Rectal smooth muscle tissue (tissue), 1 donor: ENCODE results near the gene IFT52.
A peak's percentile ranks its signal among the peaks of the same experiment; 100 is the strongest.
"Not testable (repeated sequence)": the region's sequence is repeated elsewhere in the genome, so short reads cannot be mapped to it uniquely, and the experiment has no call there.

Source experiments
- H3K27ac ChIP-seq: one replicate; pipeline ENCODE4 v1.7.0; 2013; ENCODE audit warnings: low read depth, low read length, inconsistent platforms
- H3K27me3 ChIP-seq: one replicate; pipeline ENCODE4 v1.7.0; 2013; ENCODE audit warnings: low read length; ENCODE audit not compliant: control insufficient read depth, insufficient read depth
- H3K36me3 ChIP-seq: one replicate; pipeline ENCODE4 v1.7.0; 2013; ENCODE audit warnings: low read length; ENCODE audit not compliant: control insufficient read depth, insufficient read depth
- H3K4me1 ChIP-seq: one replicate; pipeline ENCODE4 v1.7.0; 2013; ENCODE audit warnings: low read length; ENCODE audit not compliant: control insufficient read depth, insufficient read depth
- H3K4me3 ChIP-seq: one replicate; pipeline ENCODE4 v1.7.0; 2013; ENCODE audit warnings: low read length
- H3K9ac ChIP-seq: one replicate; pipeline ENCODE4 v1.7.0; 2013; ENCODE audit warnings: low read length

IFT52 gene

DNA sequence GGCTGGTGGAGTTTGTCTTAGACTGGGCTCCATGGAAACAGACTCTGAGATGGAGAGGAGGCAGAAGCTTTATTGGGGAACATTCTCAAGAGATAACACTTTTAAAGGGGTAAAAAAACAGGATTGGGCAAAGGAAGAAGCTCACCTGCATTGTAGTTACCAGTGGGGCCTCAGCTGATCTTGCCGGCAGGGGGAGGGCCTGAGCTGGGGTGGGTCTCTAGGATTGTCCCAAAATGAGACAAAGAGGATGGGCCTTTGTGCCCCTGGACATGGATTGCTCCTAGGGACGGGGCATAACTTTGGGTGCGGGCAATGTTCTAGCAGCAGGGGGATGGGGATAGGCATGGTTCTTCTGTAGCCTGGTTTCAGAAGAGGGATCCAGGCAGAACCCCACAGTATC, 19.4 kb upstream of the IFT52 start:
- Histone ChIP-seq H3K27me3 (no peaks in the 10 kb centered on the region), H3K9ac (no peak overlapping the region), H3K36me3 (no peaks in the 10 kb centered on the region), H3K4me3 (no peak overlapping the region), H3K4me1 (no peaks in the 10 kb centered on the region), H3K27ac (no peak overlapping the region)

- Histone ChIP-seq H3K4me3 (no peak overlapping the region), H3K27ac (no peak overlapping the region), H3K4me1 (no peaks in the 10 kb centered on the region), H3K9ac (no peak overlapping the region), H3K36me3 (no peaks in the 10 kb centered on the region), H3K27me3 (no peaks in the 10 kb centered on the region)
Measured at GRCh38 chr20:43571771-43572170, 19.0 kb upstream of the IFT52 start.

DNA sequence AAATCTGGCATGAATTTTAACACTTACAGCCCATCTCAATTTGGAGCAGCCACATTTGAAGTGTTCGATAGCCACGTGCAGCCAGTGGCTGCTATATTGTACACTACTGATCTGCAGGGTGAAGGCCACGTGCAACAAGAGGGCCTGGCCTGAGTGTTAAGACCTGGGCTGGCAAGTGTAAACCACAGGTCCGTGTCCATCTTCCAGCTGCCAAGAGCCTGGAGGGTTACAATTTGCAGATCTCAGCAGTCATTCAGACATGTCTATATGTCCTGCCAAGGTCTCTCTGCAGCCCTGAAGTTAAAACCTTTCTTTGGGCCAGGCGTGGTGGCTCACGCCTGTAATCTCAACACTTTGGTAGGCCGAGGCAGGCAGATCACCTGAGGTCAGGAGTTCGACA, 17.8 kb upstream of the IFT52 start:
- Histone ChIP-seq H3K9ac (no peak overlapping the region), H3K36me3 (no peaks in the 10 kb centered on the region), H3K4me1 (no peaks in the 10 kb centered on the region), H3K4me3 (no peak overlapping the region), H3K27me3 (no peaks in the 10 kb centered on the region), H3K27ac (no peak overlapping the region)

- H3K27me3 ChIP-seq: no peaks in the 10 kb centered on the region
- H3K27ac ChIP-seq: no peak overlapping the region
- H3K9ac ChIP-seq: no peak overlapping the region
- no peaks in the 10 kb centered on the region for H3K36me3 ChIP-seq
- no peaks in the 10 kb centered on the region for H3K4me1 ChIP-seq
- no peak overlapping the region for H3K4me3 ChIP-seq
Measured at GRCh38 chr20:43576108-43576507, 14.6 kb upstream of the IFT52 start.

DNA sequence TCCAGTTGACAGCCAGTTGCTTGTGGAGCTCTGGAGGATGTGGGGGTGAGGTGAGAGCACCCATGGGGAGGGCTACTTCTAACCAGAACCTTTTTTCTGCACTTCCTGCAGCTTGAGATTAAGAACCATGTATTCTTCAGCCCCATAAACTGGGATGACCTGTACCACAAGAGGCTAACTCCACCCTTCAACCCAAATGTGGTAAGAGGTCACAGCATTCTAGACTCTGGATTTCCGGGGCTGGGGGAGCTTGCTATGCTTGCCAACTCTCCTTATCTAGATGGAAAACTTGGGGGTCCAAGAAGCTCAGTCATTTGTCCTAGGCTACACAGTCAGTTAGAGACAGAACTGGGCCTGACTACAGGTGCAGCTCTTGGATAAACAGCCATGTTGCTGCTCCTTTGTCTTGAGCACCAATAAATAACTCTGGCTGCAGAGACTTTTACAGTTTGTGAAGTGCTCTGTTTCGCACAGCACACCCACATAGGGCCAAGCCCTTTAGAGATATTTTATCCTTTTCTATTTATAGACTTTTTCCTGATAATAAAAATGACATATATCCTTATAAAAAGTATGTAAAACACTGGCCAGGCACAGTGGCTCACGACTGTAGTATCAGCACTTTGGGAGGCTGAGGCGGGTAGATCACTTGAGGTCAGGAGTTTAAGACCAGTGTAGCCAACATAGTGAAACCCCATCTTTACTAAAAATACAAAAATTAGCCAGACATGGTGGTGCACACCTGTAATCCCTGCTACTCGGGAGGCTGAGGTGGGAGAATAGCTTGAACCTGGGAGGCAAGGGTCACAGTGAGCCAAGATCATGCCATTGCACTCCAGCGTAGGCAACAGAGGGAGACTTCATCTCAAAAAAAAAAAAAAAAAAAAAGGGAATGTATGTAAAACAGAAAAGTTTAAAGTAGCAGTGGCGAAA, 10.6 kb upstream of the IFT52 start:
- no peak overlapping the region for H3K9ac ChIP-seq
- no peaks in the 10 kb centered on the region for H3K4me1 ChIP-seq
- no peak overlapping the region for H3K27ac ChIP-seq
- H3K27me3 ChIP-seq: no peaks in the 10 kb centered on the region
- H3K36me3 ChIP-seq: no peaks in the 10 kb centered on the region
- H3K4me3 ChIP-seq: no peak overlapping the region

DNA sequence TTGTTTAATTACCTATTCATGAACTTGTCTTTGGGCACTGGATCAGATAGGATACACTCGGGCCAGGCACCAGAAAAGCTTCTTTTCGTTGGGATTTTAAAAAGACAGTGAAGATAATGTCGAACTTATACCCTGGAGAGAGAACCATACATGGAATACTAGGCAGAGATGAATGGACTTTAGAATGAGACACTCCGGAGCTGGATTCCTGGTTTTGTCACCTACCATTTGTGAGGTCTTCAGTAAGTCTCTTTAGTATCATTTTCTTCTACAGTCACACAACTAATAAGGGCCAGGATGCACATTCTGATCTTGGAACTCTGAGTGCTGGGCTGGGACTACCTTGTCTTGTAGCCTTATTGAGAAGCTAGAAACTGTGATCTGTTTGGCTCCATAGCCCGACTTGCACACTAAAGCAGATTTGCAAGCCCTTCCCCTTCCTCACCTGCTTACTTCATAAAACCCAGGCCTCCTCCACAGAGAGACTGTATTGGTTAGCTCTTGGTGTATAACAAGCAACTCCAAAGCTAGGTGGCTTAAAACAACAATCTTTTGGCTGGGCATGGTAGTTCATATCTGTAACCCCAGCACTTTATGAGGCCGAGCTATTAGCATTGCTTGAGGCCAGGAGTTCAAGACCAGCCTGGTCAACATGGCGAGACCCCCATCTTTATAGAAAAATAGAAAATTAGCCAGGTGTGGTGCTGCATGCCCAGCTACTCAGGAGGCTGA, 7.4 kb upstream of the IFT52 start:
- no peak overlapping the region for H3K27ac ChIP-seq
- no peak overlapping the region for H3K9ac ChIP-seq
- no peaks in the 10 kb centered on the region for H3K36me3 ChIP-seq
- no peaks in the 10 kb centered on the region for H3K27me3 ChIP-seq
- no peak overlapping the region for H3K4me3 ChIP-seq
- H3K4me1 ChIP-seq: no peaks in the 10 kb centered on the region

DNA sequence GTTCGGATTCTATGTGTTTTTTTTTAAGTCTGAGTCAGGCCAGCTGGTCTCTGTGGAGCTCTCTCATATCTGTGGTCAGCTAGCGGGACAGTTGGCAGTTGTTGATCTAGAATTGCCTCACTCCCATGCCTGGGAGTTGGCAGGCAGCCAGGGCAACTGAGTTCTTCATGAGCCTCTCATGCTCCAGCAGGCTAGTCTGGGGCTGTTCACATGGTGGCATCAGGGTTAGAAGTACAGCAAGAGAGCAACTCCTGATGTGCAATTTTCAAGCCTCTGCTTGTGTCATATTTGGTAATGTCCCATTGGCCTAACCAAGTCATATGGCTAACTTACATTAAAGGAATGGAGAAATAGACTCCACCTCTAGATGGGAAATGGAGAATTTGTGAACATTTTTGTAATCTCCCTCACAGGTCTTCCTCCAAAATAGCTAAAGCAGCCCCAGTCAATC, 6.7 kb upstream of the IFT52 start:
- no peak overlapping the region for H3K9ac ChIP-seq
- H3K36me3 ChIP-seq: no peaks in the 10 kb centered on the region
- no peak overlapping the region for H3K4me3 ChIP-seq
- H3K27me3 ChIP-seq: no peaks in the 10 kb centered on the region
- H3K27ac ChIP-seq: no peak overlapping the region
- H3K4me1 ChIP-seq: no peaks in the 10 kb centered on the region

DNA sequence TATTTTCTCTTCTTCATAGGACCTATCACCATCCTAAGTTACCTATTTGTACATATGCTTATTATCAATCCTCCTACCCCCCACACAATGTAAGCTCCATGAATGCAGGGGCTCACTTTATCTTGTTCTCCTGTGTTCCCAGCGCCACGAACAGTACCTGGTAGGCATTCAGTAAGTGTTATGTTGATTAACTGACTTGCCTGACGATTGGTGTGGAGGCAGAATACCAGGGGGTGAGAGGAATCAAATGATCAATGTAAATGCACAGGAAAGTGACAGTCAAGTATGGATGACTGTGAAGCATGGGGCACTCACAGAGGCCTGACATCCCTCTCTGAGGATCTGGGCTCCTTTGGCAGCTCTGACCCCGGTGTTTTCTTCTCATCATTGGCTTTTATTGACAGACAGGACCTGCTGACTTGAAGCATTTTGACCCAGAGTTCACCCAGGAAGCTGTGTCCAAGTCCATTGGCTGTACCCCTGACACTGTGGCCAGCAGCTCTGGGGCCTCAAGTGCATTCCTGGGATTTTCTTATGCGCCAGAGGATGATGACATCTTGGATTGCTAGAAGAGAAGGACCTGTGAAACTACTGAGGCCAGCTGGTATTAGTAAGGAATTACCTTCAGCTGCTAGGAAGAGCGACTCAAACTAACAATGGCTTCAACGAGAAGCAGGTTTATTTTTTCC, 6.1 kb upstream of the IFT52 start:
- no peaks in the 10 kb centered on the region for H3K4me1 ChIP-seq
- no peak overlapping the region for H3K4me3 ChIP-seq
- no peaks in the 10 kb centered on the region for H3K27me3 ChIP-seq
- no peak overlapping the region for H3K9ac ChIP-seq
- no peak overlapping the region for H3K27ac ChIP-seq
- no peaks in the 10 kb centered on the region for H3K36me3 ChIP-seq

DNA sequence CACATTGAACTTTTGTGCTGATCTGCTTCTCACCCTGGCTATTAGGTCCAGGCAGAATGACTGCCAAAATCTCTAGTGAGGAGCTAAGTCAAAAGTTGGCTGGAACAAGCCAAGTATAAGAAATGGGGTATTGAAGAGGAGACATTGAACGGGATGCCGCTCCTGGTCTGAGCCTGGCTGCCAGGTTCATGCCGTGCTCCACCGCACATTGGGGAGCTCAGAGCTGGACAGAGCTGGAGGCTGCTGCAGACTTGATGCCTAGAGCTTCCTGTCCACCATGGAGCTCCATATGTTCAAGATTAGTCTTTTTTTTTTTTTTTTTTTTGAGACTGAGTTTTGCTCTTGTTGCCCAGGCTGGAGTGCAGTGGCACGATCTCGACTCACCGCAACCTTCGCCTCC, 4.1 kb upstream of the IFT52 start:
- no peaks in the 10 kb centered on the region for H3K36me3 ChIP-seq
- H3K4me1 ChIP-seq: peaks cover 10% of the 10 kb centered on the region
- no peak overlapping the region for H3K27ac ChIP-seq
- H3K9ac ChIP-seq: no peak overlapping the region
- no peaks in the 10 kb centered on the region for H3K27me3 ChIP-seq
- H3K4me3 ChIP-seq: no peak overlapping the region

GRCh38 chr20:43588526-43588925, 2.2 kb upstream of the IFT52 start:
- not testable (repeated sequence) for H3K27me3 ChIP-seq, H3K4me3 ChIP-seq, H3K9ac ChIP-seq, H3K27ac ChIP-seq, H3K36me3 ChIP-seq
- peaks cover 11% of the 10 kb centered on the region for H3K4me1 ChIP-seq

DNA sequence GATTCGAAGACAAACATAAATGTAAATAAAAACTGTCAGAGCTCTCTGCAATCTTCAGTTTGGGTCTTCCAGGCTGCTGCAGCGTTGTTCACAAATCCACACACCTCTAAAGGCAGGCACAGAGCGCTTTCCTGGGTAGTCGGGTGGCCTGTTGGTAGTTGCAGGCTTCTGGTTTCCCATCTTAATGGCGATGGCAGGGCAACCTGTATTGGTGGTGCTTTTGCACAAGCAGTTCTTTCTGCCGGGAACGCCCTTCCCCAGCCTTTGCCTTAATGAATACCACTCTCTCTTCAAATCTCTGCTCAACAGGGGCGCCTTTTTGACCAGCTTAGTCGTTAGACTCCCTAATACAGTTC, 723 bp upstream of the IFT52 start:
- H3K27me3 ChIP-seq: no peaks in the 10 kb centered on the region
- peak overlapping the region; percentile 68 for H3K4me3 ChIP-seq
- peaks cover 11% of the 10 kb centered on the region for H3K4me1 ChIP-seq
- H3K27ac ChIP-seq: peak overlapping the region; percentile 90
- H3K9ac ChIP-seq: peak overlapping the region; percentile 77
- H3K36me3 ChIP-seq: no peaks in the 10 kb centered on the region

DNA sequence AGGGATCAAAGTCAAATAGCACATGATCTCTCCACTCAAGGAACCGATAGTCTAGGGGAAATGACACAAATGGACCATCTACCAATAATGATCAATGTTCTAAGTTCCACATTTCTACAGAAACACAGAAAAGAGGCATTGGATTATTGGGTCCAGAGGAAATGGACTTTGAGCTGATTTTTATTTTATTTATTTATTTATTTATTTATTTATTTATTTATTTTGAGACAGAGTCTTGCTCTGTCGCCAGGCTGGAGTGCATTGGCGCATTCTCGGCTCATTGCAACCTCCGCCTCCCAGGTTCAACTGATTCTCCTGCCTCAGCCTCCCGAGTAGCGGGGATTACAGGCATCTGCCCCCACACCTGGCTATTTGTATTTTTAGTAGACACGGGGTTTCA, 11.2 kb downstream of the IFT52 start:
- peaks cover 22% of the 10 kb centered on the region for H3K36me3 ChIP-seq
- not testable (repeated sequence) for H3K4me3 ChIP-seq, H3K9ac ChIP-seq, H3K27ac ChIP-seq, H3K4me1 ChIP-seq, H3K27me3 ChIP-seq
